H1 (cell line): Measurements from ENCODE around the gene PLEKHH2. TPM values are rescaled to one million over a fixed set of nuclear protein-coding genes. Genes with fewer than 3 reads are reported as not detected.

Experiments used
- CREB1 ChIP-seq: IDR thresholded peaks from 2 replicates; pipeline ENCODE4 v1.6.1; 2012; ENCODE audit warnings: inconsistent platforms
- MAX ChIP-seq: IDR thresholded peaks from 2 replicates; pipeline ENCODE4 v1.6.1; 2012; ENCODE audit warnings: inconsistent platforms
- NRF1 ChIP-seq: IDR thresholded peaks from 2 replicates; pipeline ENCODE4 v1.6.1; 2011; ENCODE audit warnings: mild to moderate bottlenecking, low read depth, low read length, improper control_type of control experiment
- RNF2 ChIP-seq: fragments of 200-900, 300-1000 bp; sonication (generic); IDR thresholded peaks from 2 replicates; pipeline ENCODE4 v1.7.1; 2016; ENCODE audit warnings: borderline replicate concordance, low read depth, mild to moderate bottlenecking, antibody characterized with exemption, low read length; ENCODE audit not compliant: poor library complexity, severe bottlenecking; ENCODE audit errors: missing control alignments
- SP2 ChIP-seq: IDR thresholded peaks from 2 replicates; pipeline ENCODE4 v1.6.1; 2012; ENCODE audit warnings: mild to moderate bottlenecking, low read length, inconsistent platforms
- SP4 ChIP-seq: IDR thresholded peaks from 2 replicates; pipeline ENCODE4 v1.6.1; 2012; ENCODE audit warnings: low read length, inconsistent platforms
- USF2 ChIP-seq: IDR thresholded peaks from 2 replicates; pipeline ENCODE4 v1.6.1; 2011; ENCODE audit warnings: low read length, improper control_type of control experiment
- polyA plus RNA-seq, 7 experiments: library from polyadenylated mRNA; depleted of rRNA in 3 of 7; stranded (reverse) in 5 of 7; unstranded in 2 of 7; fragments of >200 nt in 5 of 7; fragments of 200-250 nt in 2 of 7; gene quantifications; 1 replicate in 5 of 7; 2 replicates in 1 of 7; 4 replicates in 1 of 7; pipeline versions ENCODE4 v1.2.1 to v1.2.3, GENCODE V29; 2011 to 2013; ENCODE audit warnings: missing spikeins in 2 of 7, mixed read lengths in 2 of 7
- total RNA-seq: library from RNA; stranded (reverse); fragmentation: NEBNext Ultra II Directional; extraction: Animal tissue kit (Norgen Biotek cat#: 25700); gene quantifications from 2 replicates; pipeline ENCODE4 v1.2.1, GENCODE V29; 2021

PLEKHH2 gene
- total and polyA plus RNA-seq, 2 of the 8 experiments (the other 6 are each of a cell fraction or from before 2014, with no cell fraction given): 2.2 to 5.0 TPM

- TF ChIP-seq USF2 (no peak), RNF2 (no peak), SP4 (no peak), NRF1 (no peak), MAX (no peak), SP2 (no peak), CREB1 (no peak)
Measured at GRCh38 chr2:43754180-43754579, 117.1 kb downstream of the PLEKHH2 start (continued).
